K562 (cell line): Measurements from ENCODE around the gene HAUS3. TPM values are rescaled to one million over a fixed set of nuclear protein-coding genes. Genes with fewer than 3 reads are reported as not detected.
A peak's percentile ranks its signal among the peaks of the same experiment; 100 is the strongest.

Experiments used
- ATF7 ChIP-seq: fragments of 450-650 bp; IDR thresholded peaks from 2 replicates; pipeline ENCODE4 v1.7.1; 2014; ENCODE audit warnings: mild to moderate bottlenecking, moderate library complexity
- CCNT2 ChIP-seq: IDR thresholded peaks from 2 replicates; pipeline ENCODE4 v1.6.1; 2011; ENCODE audit warnings: borderline replicate concordance, low read depth, mild to moderate bottlenecking, moderate library complexity, mixed read lengths, low read length; ENCODE audit not compliant: insufficient read length; ENCODE audit errors: extremely low read depth
- CHD4 ChIP-seq: fragments of 200-600 bp; sonication (generic); IDR thresholded peaks from 3 replicates; pipeline ENCODE4 v1.6.1; 2012; ENCODE audit warnings: low read depth, mild to moderate bottlenecking, mixed read lengths, low read length, inconsistent platforms; ENCODE audit not compliant: insufficient read depth, insufficient replicate concordance, poor library complexity, severe bottlenecking
- ETS1 ChIP-seq: conservative IDR thresholded peaks from 2 replicates; pipeline ENCODE4 v1.6.1; 2011; ENCODE audit warnings: low read depth, mild to moderate bottlenecking, low read length; ENCODE audit not compliant: control insufficient read depth
- FOXP1 ChIP-seq: sonication (generic); formaldehyde crosslinking; IDR thresholded peaks from 2 replicates; pipeline ENCODE4 v1.8.0; 2022; ENCODE audit warnings: mild to moderate bottlenecking, missing genetic modification reagents
- GTF2E2 ChIP-seq: fragments of 200-800 bp; sonication (Bioruptor generic); IDR thresholded peaks from 2 replicates; pipeline ENCODE4 v1.6.1; 2016; ENCODE audit warnings: missing genetic modification characterization, missing compliant biosample characterization
- HLTF ChIP-seq: fragments of 450-650 bp; IDR thresholded peaks from 2 replicates; pipeline ENCODE4 v1.6.1; 2016
- MTA2 ChIP-seq: fragments of 450-650 bp; IDR thresholded peaks from 2 replicates; pipeline ENCODE4 v1.6.1; 2016; ENCODE audit warnings: low read depth
- NFATC3 ChIP-seq: fragments of 450-650 bp; IDR thresholded peaks from 2 replicates; pipeline ENCODE4 v1.6.1; 2017; ENCODE audit warnings: mild to moderate bottlenecking
- NR2C2 ChIP-seq, 2 experiments: fragments of 200-800 bp in 1 of 2; sonication (Bioruptor generic) in 1 of 2; sonication (generic) in 1 of 2; formaldehyde crosslinking in 1 of 2; IDR thresholded peaks; 2 replicates each; pipeline versions ENCODE4 v1.6.1 to v1.8.0; 2016 to 2022; ENCODE audit warnings: mild to moderate bottlenecking in 1 of 2, missing compliant biosample characterization in 1 of 2, missing genetic modification characterization in 1 of 2, missing genetic modification reagents in 1 of 2
- PBX2 ChIP-seq, 2 experiments: IDR thresholded peaks in 1 of 2; conservative IDR thresholded peaks in 1 of 2; 2 replicates each; pipeline ENCODE4 v1.6.1; 2016; ENCODE audit warnings: low read depth in 2 of 2, mild to moderate bottlenecking in 1 of 2, missing compliant biosample characterization in 1 of 2, missing genetic modification characterization in 1 of 2, moderate library complexity in 1 of 2
- RBBP5 ChIP-seq: fragments of 200-600 bp; sonication (generic); IDR thresholded peaks from 2 replicates; pipeline ENCODE4 v1.6.1; 2012; ENCODE audit warnings: borderline replicate concordance, mild to moderate bottlenecking, low read length, control low read depth, inconsistent platforms; ENCODE audit not compliant: insufficient read depth, poor library complexity, severe bottlenecking
- RBFOX2 ChIP-seq: fragments of 200-400 bp; formaldehyde crosslinking; IDR thresholded peaks from 2 replicates; pipeline ENCODE4 v1.6.1; 2017; ENCODE audit warnings: low read depth, mild to moderate bottlenecking, low read length, moderate library complexity
- SNRNP70 ChIP-seq: fragments of 200-400 bp; formaldehyde crosslinking; optimal IDR thresholded peaks from 2 replicates; pipeline ENCODE3; 2017; ENCODE audit warnings: low read depth, low read length
- XRCC3 ChIP-seq: fragments of 450-650 bp; IDR thresholded peaks from 2 replicates; pipeline ENCODE4 v1.6.1; 2017; ENCODE audit warnings: mild to moderate bottlenecking, moderate library complexity
- ZNF184 ChIP-seq: sonication (generic); formaldehyde crosslinking; IDR thresholded peaks from 2 replicates; pipeline ENCODE4 v1.5.0; 2020; ENCODE audit warnings: missing genetic modification reagents
- polyA plus RNA-seq, 8 experiments: library from polyadenylated mRNA; depleted of rRNA in 4 of 8; stranded (reverse) in 5 of 8; unstranded in 3 of 8; fragments of >200 nt; fragmentation: Nextera tagmentation in 2 of 8; fragmentation: Illumina TruSeq in 1 of 8; extraction: Ambion mirVana in 2 of 8; extraction: Trizol in 1 of 8; gene quantifications; 2 replicates each; pipeline versions ENCODE4 v1.2.1 to v1.2.3, GENCODE V29; 2011 to 2014; ENCODE audit warnings: inconsistent platforms in 1 of 8, missing spikeins in 1 of 8
- total RNA-seq, 7 experiments: library from RNA; depleted of rRNA in 6 of 7; stranded (reverse); fragments of >200 nt in 6 of 7; fragmentation: Illumina TruSeq in 2 of 7; extraction: Trizol in 2 of 7; gene quantifications; 2 replicates each; pipeline versions ENCODE4 v1.2.1 to v1.2.3, GENCODE V29; 2011 to 2021; ENCODE audit warnings: low replicate concordance in 1 of 7
- TF ChIP-seq, protein P1 (sequence below): sonication (generic); formaldehyde crosslinking; IDR thresholded peaks from 2 replicates; pipeline ENCODE4 v1.4.0; 2020; ENCODE audit warnings: mild to moderate bottlenecking, missing genetic modification reagents
- TF ChIP-seq, protein P2 (sequence below): fragments of 450-650 bp; IDR thresholded peaks from 2 replicates; pipeline ENCODE4 v1.6.1; 2017; ENCODE audit warnings: mild to moderate bottlenecking, moderate library complexity

Gene HAUS3
- total and polyA plus RNA-seq, 9 of the 15 experiments (the other 6 are each of a cell fraction or from before 2014, with no cell fraction given): 8.9 to 25.7 (median 21.5) TPM

DNA sequence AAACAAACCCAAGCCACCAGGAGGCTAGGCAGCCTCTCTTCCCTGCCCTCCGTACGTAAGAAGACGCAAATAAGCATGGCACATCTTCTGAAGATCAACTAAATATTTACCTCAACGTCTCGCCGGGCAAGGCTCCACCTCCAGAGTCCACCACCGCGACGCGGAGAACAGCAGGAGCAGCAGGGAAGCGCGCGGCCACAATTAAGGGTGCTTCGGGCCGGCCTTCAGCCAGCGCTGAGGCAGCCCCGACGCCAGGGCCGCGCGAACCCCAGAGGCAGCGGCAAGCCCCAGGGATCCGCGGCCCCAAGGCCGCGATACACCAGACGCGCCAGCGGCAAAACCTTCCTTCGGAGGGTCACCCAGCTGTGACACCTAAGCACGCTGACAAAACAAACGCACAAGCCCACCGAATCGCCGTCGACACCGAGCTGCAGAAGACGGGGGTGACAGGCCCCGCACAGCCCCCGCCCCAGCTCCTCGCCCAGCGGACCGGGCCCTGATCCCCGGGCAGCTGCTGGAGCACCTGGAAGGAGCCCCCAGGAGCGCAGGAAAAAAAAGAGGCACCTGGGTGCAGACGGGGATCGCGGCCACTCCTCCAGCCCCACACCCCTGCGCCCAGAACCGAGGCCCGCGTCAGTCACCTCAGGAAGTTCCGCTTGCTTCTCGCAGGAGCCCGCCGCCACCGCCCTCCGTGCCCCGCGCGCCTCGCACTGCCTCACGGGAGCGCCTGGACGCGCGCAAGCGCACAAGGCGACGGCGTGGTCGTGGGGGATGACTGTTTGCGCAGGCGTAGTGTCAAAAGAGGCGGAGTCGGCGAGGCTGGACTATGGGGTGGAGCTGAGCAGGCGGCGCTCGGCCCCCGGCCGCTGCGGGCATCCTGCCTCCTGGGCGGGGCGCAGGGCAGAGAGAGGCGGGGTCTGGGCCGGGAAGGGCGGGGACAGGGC is at the start of gene HAUS3, which contains the start of gene POLN (continued):
- TF ChIP-seq MTA2: no peak
- no peak for TF ChIP-seq CHD4
- TF ChIP-seq HLTF: no peak
- TF ChIP-seq ZNF184 (CRISPR knock-in tag): no peak
- TF ChIP-seq NR2C2 (CRISPR knock-in tag; IDR thresholded peaks at IDR 0.05): no peak
- TF ChIP-seq NR2C2 (tag; IDR thresholded peaks at IDR 0.05): no peak
- TF ChIP-seq CCNT2: peak; percentile 66
- peak; percentile 93 for TF ChIP-seq RBFOX2
- TF ChIP-seq, protein P1, sequence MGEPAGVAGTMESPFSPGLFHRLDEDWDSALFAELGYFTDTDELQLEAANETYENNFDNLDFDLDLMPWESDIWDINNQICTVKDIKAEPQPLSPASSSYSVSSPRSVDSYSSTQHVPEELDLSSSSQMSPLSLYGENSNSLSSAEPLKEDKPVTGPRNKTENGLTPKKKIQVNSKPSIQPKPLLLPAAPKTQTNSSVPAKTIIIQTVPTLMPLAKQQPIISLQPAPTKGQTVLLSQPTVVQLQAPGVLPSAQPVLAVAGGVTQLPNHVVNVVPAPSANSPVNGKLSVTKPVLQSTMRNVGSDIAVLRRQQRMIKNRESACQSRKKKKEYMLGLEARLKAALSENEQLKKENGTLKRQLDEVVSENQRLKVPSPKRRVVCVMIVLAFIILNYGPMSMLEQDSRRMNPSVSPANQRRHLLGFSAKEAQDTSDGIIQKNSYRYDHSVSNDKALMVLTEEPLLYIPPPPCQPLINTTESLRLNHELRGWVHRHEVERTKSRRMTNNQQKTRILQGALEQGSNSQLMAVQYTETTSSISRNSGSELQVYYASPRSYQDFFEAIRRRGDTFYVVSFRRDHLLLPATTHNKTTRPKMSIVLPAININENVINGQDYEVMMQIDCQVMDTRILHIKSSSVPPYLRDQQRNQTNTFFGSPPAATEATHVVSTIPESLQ (CRISPR knock-in tag): no peak
- no peak for TF ChIP-seq GTF2E2 (tag)
- no peak for TF ChIP-seq XRCC3
- peak; percentile 90 for TF ChIP-seq RBBP5
- TF ChIP-seq ATF7: peak; percentile 75; the same call in 1 of the 2 replicates
- TF ChIP-seq SNRNP70: no peak
- peak; percentile 83; the same call in 1 of the 2 replicates for TF ChIP-seq ETS1
- TF ChIP-seq, protein P2, sequence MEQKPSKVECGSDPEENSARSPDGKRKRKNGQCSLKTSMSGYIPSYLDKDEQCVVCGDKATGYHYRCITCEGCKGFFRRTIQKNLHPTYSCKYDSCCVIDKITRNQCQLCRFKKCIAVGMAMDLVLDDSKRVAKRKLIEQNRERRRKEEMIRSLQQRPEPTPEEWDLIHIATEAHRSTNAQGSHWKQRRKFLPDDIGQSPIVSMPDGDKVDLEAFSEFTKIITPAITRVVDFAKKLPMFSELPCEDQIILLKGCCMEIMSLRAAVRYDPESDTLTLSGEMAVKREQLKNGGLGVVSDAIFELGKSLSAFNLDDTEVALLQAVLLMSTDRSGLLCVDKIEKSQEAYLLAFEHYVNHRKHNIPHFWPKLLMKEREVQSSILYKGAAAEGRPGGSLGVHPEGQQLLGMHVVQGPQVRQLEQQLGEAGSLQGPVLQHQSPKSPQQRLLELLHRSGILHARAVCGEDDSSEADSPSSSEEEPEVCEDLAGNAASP: no peak
- no peak for TF ChIP-seq NFATC3
- TF ChIP-seq PBX2 (CRISPR knock-in tag; IDR thresholded peaks at IDR 0.05; ENCODE audit: low read depth): no peak
- TF ChIP-seq PBX2 (tag; conservative IDR thresholded peaks at IDR 0.05; ENCODE audit: low read depth): no peak
- peak; percentile 77; the same call in 1 of the 2 replicates for TF ChIP-seq FOXP1 (CRISPR knock-in tag)
